Activated T-helper 1 cell treated with anti-CD3 and anti-CD28 coated beads, Interleukin-12 subunit alpha, Interleukin-12 subunit beta, Interleukin-2, Interleukin-4 antibody, amounts not matched to agents 30 ng/mL and 10 ng/mL and 1 ng/mL, durations not matched to agents 14 hours and 24 hours and 36 hours (primary cell): ENCODE measurements around the gene TMEM250. TPM values are rescaled to one million over a fixed set of nuclear protein-coding genes. Genes with fewer than 3 reads are reported as not detected.
"Not testable (repeated sequence)": the region's sequence is repeated elsewhere in the genome, so short reads cannot be mapped to it uniquely, and the experiment has no call there.

Source experiments
- DNase-seq: peaks from one replicate; pipeline ENCODE4 v3.0.0; 2021; ENCODE audit warnings: low spot score
- H3K27ac Mint-ChIP-seq: one replicate; pipeline ENCODE4 v1.8.0; 2021; ENCODE audit warnings: mild to moderate bottlenecking, mixed read lengths
- H3K27me3 Mint-ChIP-seq: one replicate; pipeline ENCODE4 v1.8.0; 2022; ENCODE audit warnings: mild to moderate bottlenecking, moderate library complexity, mixed read lengths; ENCODE audit not compliant: insufficient read depth
- H3K36me3 Mint-ChIP-seq: one replicate; pipeline ENCODE4 v1.8.0; 2021; ENCODE audit warnings: low read depth, mixed read lengths
- H3K4me1 Mint-ChIP-seq: one replicate; pipeline ENCODE4 v1.8.0; 2021; ENCODE audit warnings: low read depth, mixed read lengths
- H3K4me3 Mint-ChIP-seq: one replicate; pipeline ENCODE4 v1.8.0; 2021; ENCODE audit warnings: mild to moderate bottlenecking, moderate library complexity, mixed read lengths
- H3K9me3 Mint-ChIP-seq: one replicate; pipeline ENCODE4 v1.8.0; 2021; ENCODE audit warnings: mixed read lengths
- intact Hi-C: fragments of 100-400 bp; cut with micrococcal nuclease; formaldehyde crosslinking; loops from one replicate; pipeline ENCODE4 v1.15.1; 2024
- total RNA-seq: library from RNA; stranded (reverse); gene quantifications from 2 replicates; pipeline ENCODE4 v1.2.3, GENCODE V29; 2022

Gene TMEM250
- total RNA-seq, 1 donor from 2014 or later = 51.5 TPM

- Mint-ChIP-seq H3K27ac (no peak overlapping the region), H3K4me1 (no peaks in the 10 kb centered on the region), H3K27me3 (peaks cover 2% of the 10 kb centered on the region), H3K9me3 (no peaks in the 10 kb centered on the region), H3K36me3 (no peaks in the 10 kb centered on the region), H3K4me3 (no peak overlapping the region)
- intact Hi-C loops = no loop called here
- no peak for DNase-seq
Observed at GRCh38 chr9:136152543-136152866, 33.8 kb upstream of the TMEM250 start.

DNA sequence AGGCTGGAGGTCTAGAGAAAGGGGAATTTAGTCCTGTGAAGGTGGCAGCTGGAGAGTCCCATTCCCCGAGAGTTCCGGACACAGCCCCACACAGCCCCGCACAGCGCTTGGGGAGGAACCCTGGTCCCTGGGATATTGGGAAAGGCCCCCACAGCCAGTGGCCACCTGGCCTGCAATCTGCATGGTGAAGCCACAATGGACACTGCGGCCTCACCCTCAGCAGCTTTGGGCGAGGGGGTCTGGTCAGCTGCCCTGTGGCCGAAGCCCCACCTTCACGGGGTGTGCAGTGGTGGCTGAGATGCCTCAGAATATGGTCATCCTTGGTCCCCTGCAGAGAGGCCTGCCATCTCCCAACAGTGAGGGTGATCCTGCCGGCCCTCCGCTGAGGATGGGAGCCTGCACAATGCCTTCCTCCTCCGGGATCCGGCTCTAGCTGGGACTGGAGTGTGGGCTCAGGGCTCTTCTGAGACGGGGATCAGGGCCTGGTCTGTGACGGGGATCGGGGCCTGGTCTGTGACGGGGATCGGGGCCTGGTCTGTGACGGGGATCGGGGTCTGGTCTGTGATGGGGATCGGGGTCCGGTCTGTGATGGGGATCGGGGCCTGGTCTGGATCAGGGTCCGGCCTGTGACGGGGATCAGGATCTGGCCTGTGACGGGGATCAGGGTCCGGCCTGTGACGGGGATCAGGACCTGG lies 33.3 kb upstream of the TMEM250 start:
- H3K27ac Mint-ChIP-seq = no peak overlapping the region
- no peaks in the 10 kb centered on the region for H3K36me3 Mint-ChIP-seq
- no peaks in the 10 kb centered on the region for H3K4me1 Mint-ChIP-seq
- intact Hi-C loops = no loop called here
- H3K4me3 Mint-ChIP-seq = no peak overlapping the region
- no peaks in the 10 kb centered on the region for H3K9me3 Mint-ChIP-seq
- H3K27me3 Mint-ChIP-seq = peaks cover 2% of the 10 kb centered on the region
- DNase-seq = no peak

DNA sequence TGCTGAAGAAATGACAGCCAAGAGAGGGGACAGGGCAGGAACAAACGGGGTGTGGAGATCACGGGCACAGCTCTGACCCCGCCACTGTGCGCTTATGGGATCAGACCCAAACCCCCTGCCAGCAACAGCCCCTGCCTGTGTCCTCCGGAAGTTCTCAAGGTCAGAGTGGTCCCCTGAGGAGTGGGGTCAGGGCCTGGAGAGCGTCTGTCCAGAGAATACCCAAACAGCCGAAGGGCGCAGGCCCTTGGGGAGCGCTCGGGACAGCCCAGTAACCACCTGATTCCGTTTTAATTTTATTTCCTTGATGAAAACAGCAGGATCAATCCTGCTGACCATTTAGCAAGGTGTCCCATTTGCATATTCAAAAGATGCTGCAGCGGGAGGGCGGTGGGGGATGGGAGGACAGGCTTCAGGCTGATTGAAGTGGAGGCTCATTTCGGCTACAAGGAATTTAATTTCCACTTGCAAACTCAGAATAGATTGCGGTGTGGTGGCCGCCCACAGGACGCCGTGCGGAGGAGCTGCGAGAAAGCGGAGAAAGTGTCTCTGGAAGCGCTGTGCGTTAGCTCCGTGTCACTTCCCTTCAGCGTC lies 32.6 kb upstream of the TMEM250 start:
- H3K27me3 Mint-ChIP-seq = peaks cover 2% of the 10 kb centered on the region
- no peak overlapping the region for H3K27ac Mint-ChIP-seq
- DNase-seq = no peak
- no peaks in the 10 kb centered on the region for H3K4me1 Mint-ChIP-seq
- no peaks in the 10 kb centered on the region for H3K9me3 Mint-ChIP-seq
- intact Hi-C loops = no loop called here
- no peak overlapping the region for H3K4me3 Mint-ChIP-seq
- no peaks in the 10 kb centered on the region for H3K36me3 Mint-ChIP-seq

- DNase-seq, H3K27me3 Mint-ChIP-seq, H3K27ac Mint-ChIP-seq, H3K4me1 Mint-ChIP-seq, H3K9me3 Mint-ChIP-seq, H3K4me3 Mint-ChIP-seq, H3K36me3 Mint-ChIP-seq, intact Hi-C loops: not testable (repeated sequence)
Observed at GRCh38 chr9:136150664-136151213, 32.1 kb upstream of the TMEM250 start.

DNA sequence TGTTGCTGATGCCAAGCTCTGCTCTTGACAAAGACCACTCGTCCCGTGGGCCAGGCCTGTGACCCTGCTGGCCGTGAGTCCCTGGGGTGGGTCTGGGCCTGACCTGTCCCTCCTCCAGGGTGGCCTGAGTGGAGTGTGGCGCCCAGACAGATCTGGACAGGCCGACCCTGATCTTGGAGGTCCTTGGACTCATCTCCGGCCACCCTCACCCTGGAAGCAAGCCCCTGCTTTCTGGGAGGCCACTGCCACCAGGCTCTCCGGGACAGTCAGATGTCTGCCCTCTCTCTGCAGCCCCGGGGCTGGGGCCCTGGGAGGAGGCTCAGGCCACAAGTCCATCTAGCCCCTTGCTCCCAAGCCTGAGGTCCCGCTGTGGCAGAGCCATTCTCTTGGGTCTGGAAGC lies 31.2 kb upstream of the TMEM250 start:
- Mint-ChIP-seq H3K4me1 (no peaks in the 10 kb centered on the region), H3K36me3 (no peaks in the 10 kb centered on the region), H3K27me3 (peaks cover 4% of the 10 kb centered on the region), H3K27ac (no peak overlapping the region), H3K4me3 (no peak overlapping the region), H3K9me3 (no peaks in the 10 kb centered on the region)
- no peak for DNase-seq
- intact Hi-C loops = no loop called here

DNA sequence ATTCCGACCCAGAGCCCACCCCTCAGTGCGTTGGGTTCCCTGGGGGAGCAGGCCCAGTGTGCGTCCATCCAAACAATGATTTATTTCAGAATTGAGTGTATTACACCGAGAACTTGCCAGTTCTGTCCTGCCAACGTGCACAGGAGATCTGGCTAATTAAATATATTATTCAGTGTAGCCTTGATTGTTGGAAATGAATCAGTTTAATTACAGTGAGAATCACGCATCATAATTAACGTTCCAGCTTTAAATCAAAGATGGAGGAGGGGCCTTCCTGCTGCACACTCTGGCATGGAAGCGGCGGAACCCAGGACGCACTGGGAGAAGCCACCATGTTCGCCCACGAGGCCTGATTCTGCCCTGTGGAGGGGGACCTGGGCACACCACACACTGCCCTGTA lies 30.7 kb upstream of the TMEM250 start:
- Mint-ChIP-seq H3K27ac (no peak overlapping the region), H3K4me3 (no peak overlapping the region), H3K36me3 (no peaks in the 10 kb centered on the region), H3K9me3 (no peaks in the 10 kb centered on the region), H3K27me3 (peaks cover 4% of the 10 kb centered on the region), H3K4me1 (no peaks in the 10 kb centered on the region)
- intact Hi-C loops = no loop called here
- no peak for DNase-seq

DNA sequence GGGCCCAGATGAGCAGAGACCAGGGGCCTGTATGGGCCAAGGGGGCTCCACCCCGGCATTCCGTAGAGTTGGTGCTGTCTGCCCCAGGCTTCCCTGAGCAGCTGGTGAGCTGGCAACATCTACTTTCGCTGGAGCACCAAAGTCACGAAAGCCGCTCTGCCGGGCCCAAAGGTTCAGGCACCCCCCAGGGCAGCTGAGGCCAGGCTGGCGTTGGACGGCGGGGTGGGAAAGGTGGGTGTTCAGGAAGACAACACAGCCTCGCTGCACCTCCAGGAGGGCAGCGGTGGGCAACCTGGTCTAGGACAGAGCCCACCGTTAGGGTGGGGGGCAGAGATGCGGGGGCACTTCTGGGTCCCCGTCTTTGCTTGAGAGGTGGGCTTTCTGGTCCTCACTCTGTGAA lies 30.1 kb upstream of the TMEM250 start:
- no peak for DNase-seq
- intact Hi-C loops = no loop called here
- Mint-ChIP-seq H3K4me3 (no peak overlapping the region), H3K9me3 (no peaks in the 10 kb centered on the region), H3K27me3 (peaks cover 4% of the 10 kb centered on the region), H3K4me1 (no peaks in the 10 kb centered on the region), H3K36me3 (no peaks in the 10 kb centered on the region), H3K27ac (no peak overlapping the region)

- Mint-ChIP-seq H3K9me3 (no peaks in the 10 kb centered on the region), H3K4me3 (no peak overlapping the region), H3K27ac (no peak overlapping the region), H3K36me3 (no peaks in the 10 kb centered on the region), H3K4me1 (no peaks in the 10 kb centered on the region), H3K27me3 (peaks cover 4% of the 10 kb centered on the region)
- intact Hi-C loops = no loop called here
- no peak for DNase-seq
Observed at GRCh38 chr9:136147890-136148714, 29.4 kb upstream of the TMEM250 start.

DNA sequence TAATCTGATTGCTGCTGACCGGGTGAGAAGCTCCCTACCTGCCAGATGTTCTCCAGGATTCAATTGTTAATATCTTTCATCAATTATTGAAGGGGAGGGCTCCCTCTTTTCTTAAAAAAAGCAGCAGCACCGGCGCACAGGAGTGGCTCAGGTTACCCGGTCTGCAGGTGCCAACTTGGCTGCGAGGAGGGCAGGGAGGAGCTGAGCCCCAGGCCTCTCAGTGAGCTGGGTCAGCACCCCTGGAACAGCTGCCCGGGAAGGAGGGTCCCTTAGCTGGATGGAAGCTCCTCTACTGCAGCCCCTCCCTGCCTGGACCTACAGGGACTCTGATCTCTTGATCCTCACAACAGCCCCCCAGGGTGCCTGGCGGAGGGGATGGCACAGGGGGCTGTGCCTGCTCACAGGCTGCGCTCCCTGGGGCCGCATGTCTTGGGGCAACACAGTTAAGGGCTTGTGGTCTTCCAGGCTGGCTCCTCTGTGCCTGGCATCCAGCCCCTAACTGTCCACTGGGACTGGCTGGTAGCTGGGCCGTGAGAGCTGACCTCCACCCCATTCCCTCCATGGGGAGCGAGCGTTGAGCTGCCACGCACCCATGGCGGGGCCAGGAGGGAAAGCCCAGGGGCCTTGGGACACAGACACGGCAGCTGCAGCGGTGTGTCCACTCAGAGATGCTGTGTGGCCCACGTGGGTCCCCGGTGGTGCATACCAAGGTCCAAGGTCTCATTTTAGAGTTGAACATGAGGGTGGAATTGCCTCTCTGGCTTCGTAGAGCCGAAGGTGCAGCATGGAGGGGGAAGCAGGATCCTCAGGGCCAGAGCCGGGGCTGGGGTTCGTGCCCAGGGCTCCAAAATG lies 28.6 kb upstream of the TMEM250 start:
- H3K36me3 Mint-ChIP-seq = no peaks in the 10 kb centered on the region
- no peaks in the 10 kb centered on the region for H3K9me3 Mint-ChIP-seq
- intact Hi-C loops = no loop called here

GRCh38 chr9:136146126-136147037 lies 27.7 kb upstream of the TMEM250 start:
- intact Hi-C loops = no loop called here
- Mint-ChIP-seq H3K36me3 (no peaks in the 10 kb centered on the region), H3K4me1 (no peaks in the 10 kb centered on the region)

More for the DNA sequence above, 28.6 kb upstream of the TMEM250 start:
- H3K4me1 Mint-ChIP-seq = no peaks in the 10 kb centered on the region
- no peak for DNase-seq
- H3K27ac Mint-ChIP-seq = no peak overlapping the region
- H3K27me3 Mint-ChIP-seq = peaks cover 4% of the 10 kb centered on the region
- no peak overlapping the region for H3K4me3 Mint-ChIP-seq

GRCh38 chr9:136145580-136145979 lies 26.9 kb upstream of the TMEM250 start:
- no peaks in the 10 kb centered on the region for H3K4me1 Mint-ChIP-seq
- intact Hi-C loops = no loop called here
- H3K27ac Mint-ChIP-seq = no peak overlapping the region

More at GRCh38 chr9:136146126-136147037, 27.7 kb upstream of the TMEM250 start:
- H3K27ac Mint-ChIP-seq = no peak overlapping the region
- no peak overlapping the region for H3K4me3 Mint-ChIP-seq
- H3K27me3 Mint-ChIP-seq = peaks cover 4% of the 10 kb centered on the region
- H3K9me3 Mint-ChIP-seq = no peaks in the 10 kb centered on the region
- DNase-seq = no peak

DNA sequence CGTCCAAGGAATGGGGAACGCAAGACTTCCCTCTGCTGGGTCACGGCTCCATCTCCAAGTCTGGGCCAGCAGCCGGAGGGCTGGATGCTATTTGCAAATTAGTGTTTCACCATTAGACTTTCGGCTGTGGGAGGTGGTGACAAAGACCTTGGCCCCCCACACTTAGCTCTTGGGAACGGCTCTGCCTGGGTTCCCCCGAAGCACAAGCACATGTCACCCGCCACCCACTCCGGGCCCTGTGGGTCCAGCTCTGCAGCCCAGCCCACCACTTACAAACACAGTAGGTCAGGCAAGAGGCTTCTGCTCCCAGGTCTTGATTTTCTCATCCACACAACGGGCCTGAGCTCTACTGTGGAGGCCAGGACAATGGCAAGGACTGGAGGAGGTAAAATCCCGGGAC lies 25.8 kb upstream of the TMEM250 start:
- no peak overlapping the region for H3K27ac Mint-ChIP-seq
- no peaks in the 10 kb centered on the region for H3K9me3 Mint-ChIP-seq
- intact Hi-C loops = no loop called here
- no peak overlapping the region for H3K4me3 Mint-ChIP-seq
- peaks cover 4% of the 10 kb centered on the region for H3K27me3 Mint-ChIP-seq
- H3K36me3 Mint-ChIP-seq = no peaks in the 10 kb centered on the region
- H3K4me1 Mint-ChIP-seq = no peaks in the 10 kb centered on the region
- DNase-seq = no peak

More at GRCh38 chr9:136145580-136145979, 26.9 kb upstream of the TMEM250 start:
- no peak overlapping the region for H3K4me3 Mint-ChIP-seq
- H3K27me3 Mint-ChIP-seq = peaks cover 4% of the 10 kb centered on the region
- no peaks in the 10 kb centered on the region for H3K36me3 Mint-ChIP-seq
- no peak for DNase-seq
- H3K9me3 Mint-ChIP-seq = no peaks in the 10 kb centered on the region
